HepG2 (cell line): Measurements from ENCODE around the gene VARS1. TPM values are rescaled to one million over a fixed set of nuclear protein-coding genes. Genes with fewer than 3 reads are reported as not detected.

ENCODE experiments used
- BRD4 ChIP-seq: sonication (generic); formaldehyde crosslinking; IDR thresholded peaks from 2 replicates; pipeline ENCODE4 v1.4.0; 2020; ENCODE audit warnings: missing genetic modification reagents
- CAMTA2 ChIP-seq: sonication (generic); formaldehyde crosslinking; IDR thresholded peaks from 2 replicates; pipeline ENCODE4 v1.4.0; 2020; ENCODE audit warnings: mild to moderate bottlenecking, missing genetic modification reagents, borderline replicate concordance
- CHCHD3 ChIP-seq: sonication (generic); formaldehyde crosslinking; IDR thresholded peaks from 2 replicates; pipeline ENCODE4 v1.8.0; 2022; ENCODE audit warnings: mild to moderate bottlenecking, missing genetic modification reagents, moderate library complexity
- DNMT1 ChIP-seq: sonication (generic); formaldehyde crosslinking; IDR thresholded peaks from 2 replicates; pipeline ENCODE4 v1.5.1; 2020; ENCODE audit warnings: mild to moderate bottlenecking, missing genetic modification reagents
- GATAD1 ChIP-seq: IDR thresholded peaks from 2 replicates; pipeline ENCODE4 v1.6.1; 2016; ENCODE audit warnings: missing genetic modification reagents, missing compliant biosample characterization
- GATAD2A ChIP-seq: IDR thresholded peaks from 2 replicates; pipeline ENCODE4 v1.6.1; 2016
- HDAC6 ChIP-seq: fragments of 200-600 bp; sonication (generic); IDR thresholded peaks from 2 replicates; pipeline ENCODE4 v1.7.0; 2017; ENCODE audit warnings: mild to moderate bottlenecking, antibody characterized with exemption, low read length, low read depth
- LBX2 ChIP-seq: sonication (generic); formaldehyde crosslinking; IDR thresholded peaks from 2 replicates; pipeline ENCODE4 v1.5.0; 2020; ENCODE audit warnings: missing genetic modification reagents, mild to moderate bottlenecking, borderline replicate concordance
- MXD1 ChIP-seq: sonication (generic); formaldehyde crosslinking; IDR thresholded peaks from 2 replicates; pipeline ENCODE4 v1.4.0; 2020; ENCODE audit warnings: mild to moderate bottlenecking, missing genetic modification reagents
- NPAS2 ChIP-seq: sonication (generic); formaldehyde crosslinking; IDR thresholded peaks from 2 replicates; pipeline ENCODE4 v1.8.0; 2022; ENCODE audit warnings: mild to moderate bottlenecking, missing genetic modification reagents, borderline replicate concordance
- REPIN1 ChIP-seq: sonication (generic); formaldehyde crosslinking; IDR thresholded peaks from 2 replicates; pipeline ENCODE4 v1.8.0; 2022; ENCODE audit warnings: missing genetic modification reagents, low read depth, mild to moderate bottlenecking, borderline replicate concordance
- SAP130 ChIP-seq: IDR thresholded peaks from 2 replicates; pipeline ENCODE4 v1.6.1; 2016; ENCODE audit warnings: low read depth
- SATB2 ChIP-seq: sonication (generic); formaldehyde crosslinking; IDR thresholded peaks from 2 replicates; pipeline ENCODE4 v1.5.0; 2020; ENCODE audit warnings: missing genetic modification reagents
- SMC3 ChIP-seq: IDR thresholded peaks from 2 replicates; pipeline ENCODE4 v1.6.1; 2011; ENCODE audit warnings: low read length, improper control_type of control experiment
- STAT6 ChIP-seq: sonication (generic); formaldehyde crosslinking; IDR thresholded peaks from 2 replicates; pipeline ENCODE4 v1.4.0; 2020; ENCODE audit warnings: missing genetic modification reagents, mild to moderate bottlenecking, borderline replicate concordance
- TCF12 ChIP-seq, 2 experiments: fragments of 450-650 bp in 1 of 2; sonication (generic) in 1 of 2; formaldehyde crosslinking in 1 of 2; IDR thresholded peaks; 2 replicates each; pipeline versions ENCODE4 v1.6.1 to v1.8.0; 2017 to 2022; ENCODE audit warnings: antibody characterized with exemption in 1 of 2, mild to moderate bottlenecking in 1 of 2, missing genetic modification reagents in 1 of 2, moderate library complexity in 1 of 2
- TOE1 ChIP-seq: sonication (generic); formaldehyde crosslinking; IDR thresholded peaks from 2 replicates; pipeline ENCODE4 v1.4.0; 2020; ENCODE audit warnings: mild to moderate bottlenecking, missing genetic modification reagents
- ZBTB8A ChIP-seq: sonication (generic); formaldehyde crosslinking; IDR thresholded peaks from 2 replicates; pipeline ENCODE4 v1.4.0; 2020; ENCODE audit warnings: mild to moderate bottlenecking, low read depth, missing genetic modification reagents, borderline replicate concordance
- ZNF567 ChIP-seq: sonication (generic); formaldehyde crosslinking; IDR thresholded peaks from 2 replicates; pipeline ENCODE4 v1.8.1; 2023; ENCODE audit warnings: mild to moderate bottlenecking, missing genetic modification reagents, borderline replicate concordance
- ZNF691 ChIP-seq: sonication (generic); formaldehyde crosslinking; IDR thresholded peaks from 2 replicates; pipeline ENCODE4 v1.4.0; 2020; ENCODE audit warnings: missing genetic modification reagents, low read depth, mild to moderate bottlenecking, borderline replicate concordance
- ZZZ3 ChIP-seq: sonication (generic); formaldehyde crosslinking; IDR thresholded peaks from 2 replicates; pipeline ENCODE4 v1.4.0; 2020; ENCODE audit warnings: missing genetic modification reagents, mild to moderate bottlenecking, borderline replicate concordance
- polyA plus RNA-seq, 8 experiments: library from polyadenylated mRNA; depleted of rRNA in 3 of 8; stranded (reverse) in 7 of 8; unstranded in 1 of 8; fragments of >200 nt; fragmentation: Illumina TruSeq in 4 of 8; extraction: Trizol in 4 of 8; gene quantifications; 2 replicates each; pipeline versions ENCODE4 v1.2.1 to v1.2.3, GENCODE V29; 2011 to 2016; ENCODE audit warnings: low read depth in 4 of 8, missing spikeins in 1 of 8, mixed read lengths in 1 of 8; ENCODE audit not compliant: insufficient read depth in 1 of 8
- total RNA-seq, 5 experiments: library from RNA; depleted of rRNA; stranded (reverse); fragments of >200 nt; fragmentation: Illumina TruSeq; extraction: Trizol; gene quantifications; 2 replicates each; pipeline ENCODE4 v1.2.3, GENCODE V29; 2016; ENCODE audit warnings: low read depth in 1 of 5
- TF ChIP-seq, protein P1 (sequence below): sonication (generic); formaldehyde crosslinking; IDR thresholded peaks from 2 replicates; pipeline ENCODE4 v1.5.1; 2020; ENCODE audit warnings: missing genetic modification reagents, mild to moderate bottlenecking, borderline replicate concordance

Gene VARS1
- total and polyA plus RNA-seq, 2 of the 13 experiments (the other 11 are each of a cell fraction or from before 2014, with no cell fraction given) = 14.7 to 56.1 TPM

- TF ChIP-seq DNMT1 (CRISPR knock-in tag) (no peak), ZNF691 (CRISPR knock-in tag) (peak; percentile 49; the same call in 1 of the 2 replicates), SAP130 (CRISPR knock-in tag) (peak; percentile 79), TCF12 (IDR thresholded peaks at IDR 0.05) (no peak), TCF12 (CRISPR knock-in tag; IDR thresholded peaks at IDR 0.05) (no peak), HDAC6 (no peak), ZNF567 (CRISPR knock-in tag) (0 out of 2 replicates have a peak, but pooled peaks have one; percentile 79), ZBTB8A (CRISPR knock-in tag) (no peak), MXD1 (CRISPR knock-in tag) (peak; percentile 80), REPIN1 (no peak), TOE1 (CRISPR knock-in tag) (no peak), STAT6 (CRISPR knock-in tag) (no peak), GATAD2A (CRISPR knock-in tag) (peak; percentile 54; the same call in 1 of the 2 replicates), GATAD1 (CRISPR knock-in tag) (no peak; the same call in 1 of the 2 replicates), CHCHD3 (CRISPR knock-in tag) (peak; percentile 55; the same call in 1 of the 2 replicates), BRD4 (CRISPR knock-in tag) (0 out of 2 replicates have a peak, but pooled peaks have one; percentile 63), NPAS2 (CRISPR knock-in tag) (no peak), SATB2 (CRISPR knock-in tag) (no peak), CAMTA2 (peak; percentile 81; the same call in 1 of the 2 replicates), SMC3 (no peak), LBX2 (CRISPR knock-in tag) (peak; percentile 90; the same call in 1 of the 2 replicates), ZZZ3 (CRISPR knock-in tag) (no peak)
- TF ChIP-seq, protein P1, sequence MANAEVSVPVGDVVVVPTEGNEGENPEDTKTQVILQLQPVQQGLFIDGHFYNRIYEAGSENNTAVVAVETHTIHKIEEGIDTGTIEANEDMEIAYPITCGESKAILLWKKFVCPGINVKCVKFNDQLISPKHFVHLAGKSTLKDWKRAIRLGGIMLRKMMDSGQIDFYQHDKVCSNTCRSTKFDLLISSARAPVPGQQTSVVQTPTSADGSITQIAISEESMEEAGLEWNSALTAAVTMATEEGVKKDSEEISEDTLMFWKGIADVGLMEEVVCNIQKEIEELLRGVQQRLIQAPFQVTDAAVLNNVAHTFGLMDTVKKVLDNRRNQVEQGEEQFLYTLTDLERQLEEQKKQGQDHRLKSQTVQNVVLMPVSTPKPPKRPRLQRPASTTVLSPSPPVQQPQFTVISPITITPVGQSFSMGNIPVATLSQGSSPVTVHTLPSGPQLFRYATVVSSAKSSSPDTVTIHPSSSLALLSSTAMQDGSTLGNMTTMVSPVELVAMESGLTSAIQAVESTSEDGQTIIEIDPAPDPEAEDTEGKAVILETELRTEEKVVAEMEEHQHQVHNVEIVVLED (CRISPR knock-in tag) = peak; percentile 63; the same call in 1 of the 2 replicates
Observed at GRCh38 chr6:31765910-31766794, 29.4 kb downstream of the VARS1 start (continued).
